KMS-11 (cell line): ENCODE data around the gene RNASE4.
A peak's percentile ranks its signal among the peaks of the same experiment; 100 is the strongest.

Experiments
- H2AFZ ChIP-seq: fragments of 200-600 bp; sonication (generic); 2 replicates; pipeline ENCODE4 v1.6.1; 2016; ENCODE audit warnings: antibody characterized with exemption, mixed run types, low read depth
- H3K27ac ChIP-seq: fragments of 200-600 bp; sonication (generic); 2 replicates; pipeline ENCODE4 v1.6.1; 2016; ENCODE audit warnings: mild to moderate bottlenecking, mixed run types
- H3K27me3 ChIP-seq: fragments of 200-600 bp; sonication (generic); 2 replicates; pipeline ENCODE4 v1.6.1; 2017; ENCODE audit warnings: mild to moderate bottlenecking, low read depth, mixed run types, moderate library complexity; ENCODE audit not compliant: insufficient read depth
- H3K36me3 ChIP-seq: fragments of 200-600 bp; sonication (generic); 2 replicates; pipeline ENCODE4 v1.6.1; 2017; ENCODE audit warnings: mild to moderate bottlenecking, mixed run types; ENCODE audit not compliant: insufficient read depth
- H3K4me1 ChIP-seq: fragments of 200-600 bp; sonication (generic); 2 replicates; pipeline ENCODE4 v1.6.1; 2016; ENCODE audit warnings: mild to moderate bottlenecking, low read depth, mixed run types; ENCODE audit not compliant: poor library complexity, severe bottlenecking
- H3K4me2 ChIP-seq: fragments of 200-600 bp; sonication (generic); 2 replicates; pipeline ENCODE4 v1.7.0; 2016; ENCODE audit warnings: mild to moderate bottlenecking, mixed run types
- H3K4me3 ChIP-seq: fragments of 200-600 bp; sonication (generic); IDR thresholded peaks from 2 replicates; pipeline ENCODE4 v1.6.1; 2017; ENCODE audit warnings: low read depth, low read length, mixed read lengths; ENCODE audit not compliant: insufficient read depth
- H3K79me2 ChIP-seq: fragments of 200-600 bp; sonication (generic); 2 replicates; pipeline ENCODE4 v1.6.1; 2016; ENCODE audit warnings: low read depth, mixed run types; ENCODE audit not compliant: insufficient read depth
- H3K9ac ChIP-seq: fragments of 200-600 bp; sonication (generic); 2 replicates; pipeline ENCODE4 v1.6.1; 2016; ENCODE audit warnings: mild to moderate bottlenecking, mixed run types
- H4K20me1 ChIP-seq: fragments of 200-600 bp; sonication (generic); 2 replicates; pipeline ENCODE4 v1.6.1; 2016; ENCODE audit warnings: mild to moderate bottlenecking, mixed run types; ENCODE audit not compliant: insufficient read depth
- TF ChIP-seq, protein P1 (sequence below): fragments of 200-600 bp; sonication (generic); conservative IDR thresholded peaks from 2 replicates; pipeline ENCODE4 v1.6.1; 2017; ENCODE audit warnings: low read depth, mild to moderate bottlenecking, antibody characterized with exemption, low read length, moderate library complexity, mixed read lengths

RNASE4 gene

GRCh38 chr14:20682435-20683124, 1.8 kb upstream of the RNASE4 start:
- Histone ChIP-seq H3K27ac (peak overlapping the region; percentile 86), H3K27me3 (no peaks in the 10 kb centered on the region), H3K36me3 (no peaks in the 10 kb centered on the region), H4K20me1 (no peaks in the 10 kb centered on the region), H3K79me2 (no peaks in the 10 kb centered on the region), H3K4me1 (peaks cover 23% of the 10 kb centered on the region), H2AFZ (peak overlapping the region; percentile 81), H3K4me2 (peak overlapping the region; percentile 76), H3K4me3 (no peak overlapping the region), H3K9ac (peak overlapping the region; percentile 81)
- TF ChIP-seq, protein P1, sequence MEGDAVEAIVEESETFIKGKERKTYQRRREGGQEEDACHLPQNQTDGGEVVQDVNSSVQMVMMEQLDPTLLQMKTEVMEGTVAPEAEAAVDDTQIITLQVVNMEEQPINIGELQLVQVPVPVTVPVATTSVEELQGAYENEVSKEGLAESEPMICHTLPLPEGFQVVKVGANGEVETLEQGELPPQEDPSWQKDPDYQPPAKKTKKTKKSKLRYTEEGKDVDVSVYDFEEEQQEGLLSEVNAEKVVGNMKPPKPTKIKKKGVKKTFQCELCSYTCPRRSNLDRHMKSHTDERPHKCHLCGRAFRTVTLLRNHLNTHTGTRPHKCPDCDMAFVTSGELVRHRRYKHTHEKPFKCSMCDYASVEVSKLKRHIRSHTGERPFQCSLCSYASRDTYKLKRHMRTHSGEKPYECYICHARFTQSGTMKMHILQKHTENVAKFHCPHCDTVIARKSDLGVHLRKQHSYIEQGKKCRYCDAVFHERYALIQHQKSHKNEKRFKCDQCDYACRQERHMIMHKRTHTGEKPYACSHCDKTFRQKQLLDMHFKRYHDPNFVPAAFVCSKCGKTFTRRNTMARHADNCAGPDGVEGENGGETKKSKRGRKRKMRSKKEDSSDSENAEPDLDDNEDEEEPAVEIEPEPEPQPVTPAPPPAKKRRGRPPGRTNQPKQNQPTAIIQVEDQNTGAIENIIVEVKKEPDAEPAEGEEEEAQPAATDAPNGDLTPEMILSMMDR, result no peak

DNA sequence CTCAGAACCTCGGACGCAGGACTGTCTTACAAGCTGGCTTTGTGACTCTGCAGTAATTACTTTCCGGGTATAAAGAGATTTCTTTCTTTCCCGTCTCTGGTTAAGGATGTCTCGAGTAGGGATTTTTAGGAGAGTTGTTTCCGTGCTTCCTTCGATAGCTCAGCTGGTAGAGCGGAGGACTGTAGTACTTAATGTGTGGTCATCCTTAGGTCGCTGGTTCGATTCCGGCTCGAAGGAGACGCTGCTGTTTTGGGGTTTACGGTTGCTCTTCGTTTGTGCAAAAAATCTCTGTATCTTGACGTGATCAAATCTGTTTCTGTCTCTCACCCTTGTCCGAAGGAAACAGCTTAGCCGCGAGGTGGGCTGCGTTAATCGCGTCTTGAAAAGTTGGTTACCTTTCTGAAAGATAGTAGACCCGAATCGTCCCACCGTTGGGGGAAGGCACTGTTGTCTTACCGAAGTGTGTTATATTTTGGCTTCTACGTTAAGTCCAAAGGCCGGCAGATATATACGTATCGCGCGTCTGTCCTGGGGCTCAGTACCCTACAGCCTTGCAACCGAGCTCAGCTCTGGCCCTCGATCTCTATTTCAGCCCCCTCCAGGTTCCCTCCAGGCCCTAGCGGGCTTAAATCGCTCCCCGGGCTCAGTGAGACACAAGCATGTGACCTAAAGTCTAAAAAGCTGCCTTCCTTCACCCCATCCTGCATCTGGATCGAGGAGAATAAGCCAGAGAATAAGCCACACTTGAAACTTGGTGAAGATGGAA, 1.1 kb upstream of the RNASE4 start:
- no peaks in the 10 kb centered on the region for H4K20me1 ChIP-seq
- no peaks in the 10 kb centered on the region for H3K36me3 ChIP-seq
- peak overlapping the region; percentile 81 for H3K4me2 ChIP-seq
- H3K4me3 ChIP-seq, result no peak overlapping the region
- peaks cover 22% of the 10 kb centered on the region for H3K4me1 ChIP-seq
- no peaks in the 10 kb centered on the region for H3K27me3 ChIP-seq
- peak overlapping the region; percentile 86 for H3K27ac ChIP-seq
- H3K9ac ChIP-seq, result peak overlapping the region; percentile 81
- peak overlapping the region; percentile 81 for H2AFZ ChIP-seq
- H3K79me2 ChIP-seq, result no peaks in the 10 kb centered on the region
- TF ChIP-seq, protein P1, result no peak

DNA sequence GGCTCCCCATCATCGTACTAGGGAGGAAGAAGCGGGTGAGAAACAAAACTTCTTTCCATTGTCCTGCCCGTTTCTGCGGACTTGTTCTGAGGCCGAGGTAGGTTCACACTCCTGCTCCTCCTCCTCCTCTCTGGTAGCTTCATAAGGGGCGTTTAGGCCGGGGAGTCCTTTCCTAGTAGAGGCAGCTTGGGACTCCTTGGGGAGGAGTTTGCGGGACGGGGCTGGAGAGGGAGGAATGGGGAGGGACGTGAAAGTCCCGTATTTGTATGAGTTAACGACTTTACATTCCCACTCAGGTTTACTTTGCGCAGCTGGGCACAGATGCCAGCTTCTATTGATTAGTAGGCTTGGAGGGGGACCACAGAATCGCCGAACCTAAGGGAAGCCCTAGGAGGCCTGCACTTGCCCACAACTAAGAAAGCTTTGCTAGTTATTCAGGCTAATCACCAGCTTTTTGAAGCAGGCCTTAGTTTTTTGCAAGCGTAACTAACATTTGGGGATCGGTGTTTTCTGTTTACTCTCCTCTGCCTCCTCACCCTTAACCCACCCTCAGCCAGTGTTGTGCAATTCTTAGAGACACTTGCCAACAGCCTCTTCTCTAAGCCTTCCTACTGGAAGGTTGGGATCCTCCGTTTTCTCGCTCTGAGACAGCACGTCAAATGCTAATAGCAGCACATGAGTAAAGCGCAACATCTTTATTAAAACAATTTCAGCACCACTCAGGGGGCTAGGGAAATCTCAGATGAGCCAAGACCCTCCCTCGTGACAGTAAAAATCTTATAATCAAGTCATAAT, 499 bp downstream of the RNASE4 start:
- Histone ChIP-seq H3K79me2 (no peaks in the 10 kb centered on the region), H3K27ac (peak overlapping the region; percentile 86; the same call in 1 of the 2 replicates), H2AFZ (peak overlapping the region; percentile 71), H3K36me3 (no peaks in the 10 kb centered on the region), H3K4me1 (peaks cover 7% of the 10 kb centered on the region), H3K4me3 (no peak overlapping the region), H4K20me1 (no peaks in the 10 kb centered on the region), H3K27me3 (no peaks in the 10 kb centered on the region), H3K4me2 (peak overlapping the region; percentile 81), H3K9ac (peak overlapping the region; percentile 81; the same call in 1 of the 2 replicates)
- TF ChIP-seq, protein P1, result no peak

- H3K9ac ChIP-seq, result no peak overlapping the region
- no peak overlapping the region for H2AFZ ChIP-seq
- no peaks in the 10 kb centered on the region for H3K36me3 ChIP-seq
- no peaks in the 10 kb centered on the region for H3K79me2 ChIP-seq
- peak overlapping the region; percentile 81; the same call in 1 of the 2 replicates for H3K4me2 ChIP-seq
- H3K4me3 ChIP-seq, result no peak overlapping the region
- H4K20me1 ChIP-seq, result no peaks in the 10 kb centered on the region
- H3K4me1 ChIP-seq, result peaks cover 14% of the 10 kb centered on the region
- TF ChIP-seq, protein P1, result no peak
- no peaks in the 10 kb centered on the region for H3K27me3 ChIP-seq
- H3K27ac ChIP-seq, result no peak overlapping the region
Observed at GRCh38 chr14:20686386-20687143, 2.2 kb downstream of the RNASE4 start.
